Endothelial cell of coronary artery (primary cell): ENCODE measurements around the gene ARHGEF16. TPM values are rescaled to one million over a fixed set of nuclear protein-coding genes. Genes with fewer than 3 reads are reported as not detected.

ENCODE experiments used
- total RNA-seq: library from RNA; depleted of rRNA; stranded (reverse); fragments of >200 nt; gene quantifications from 2 replicates; pipeline ENCODE4 v1.2.3, GENCODE V29; 2014

Gene ARHGEF16
- 0.09 and 0.19 TPM in 2 replicates for total RNA-seq

GRCh38 chr1:3453891-3454810 is at the start of gene ARHGEF16:
Gene ARHGEF16, plus strand, starts transcription at chr1:3454665. Its CDS starts 8,420 bp downstream, at chr1:3463085.

Other genes with a start within 250 kb of the ARHGEF16 start
- 29.1 and 57.8 TPM in 2 replicates for gene MEGF6, start 156.8 kb downstream of the ARHGEF16 start, total RNA-seq
- gene TPRG1L, start 170.3 kb downstream of the ARHGEF16 start, total RNA-seq, result 26.3 and 28.5 TPM in 2 replicates
- gene WRAP73, start 195.4 kb downstream of the ARHGEF16 start, total RNA-seq, result 19.3 and 20.3 TPM in 2 replicates
- 0.19 TPM in 1 of 2 replicates, not detected in the other for gene TP73, start 197.9 kb downstream of the ARHGEF16 start, total RNA-seq